Measurements from ENCODE around the gene PCDHAC2. TPM values are rescaled to one million over a fixed set of nuclear protein-coding genes. Genes with fewer than 3 reads are reported as not detected.

The PCDHAC2 gene
- total and polyA plus RNA-seq, 2 donors (not counting 3 experiments of a cell fraction or from before 2014, with no cell fraction given), result 1.00 to 1.2 TPM

- Histone ChIP-seq H2AFZ (ENCODE audit: low read depth, low read length) (no peak overlapping the region), H3K36me3 (ENCODE audit: control insufficient read depth in 2 of 2, extremely low read depth in 1 of 2, insufficient read depth in 2 of 2, low read length in 2 of 2) (no peaks in the 10 kb centered on the region), H3K9ac (replicated peaks; ENCODE audit: extremely low read depth, insufficient read depth, low read length) (no peak overlapping the region), H3K27ac (ENCODE audit: insufficient read depth, low read depth, low read length) (no peak overlapping the region), H3K27me3 (ENCODE audit: control insufficient read depth in 2 of 2, insufficient read depth in 2 of 2, low read length in 2 of 2) (no peaks in the 10 kb centered on the region), H3K4me2 (ENCODE audit: insufficient read depth, low read length) (no peak overlapping the region), H3K4me1 (ENCODE audit: control insufficient read depth, extremely low read depth, insufficient read depth, low read length) (peaks cover 6% of the 10 kb centered on the region), H3K9me1 (replicated peaks; ENCODE audit: control insufficient read depth, extremely low read depth, insufficient read depth, low read length) (no peaks in the 10 kb centered on the region), H3K4me3 (replicated peaks in 1 of 3; ENCODE audit: insufficient read depth in 1 of 3, low read depth in 1 of 3, low read length in 3 of 3) (no peak overlapping the region), H3K79me2 (ENCODE audit: control insufficient read depth, insufficient read depth, low read length) (no peaks in the 10 kb centered on the region), H4K20me1 (replicated peaks; ENCODE audit: control insufficient read depth, extremely low read depth, insufficient read depth, low read length) (no peaks in the 10 kb centered on the region), H3K9me3 (replicated peaks; ENCODE audit: control insufficient read depth, insufficient read depth, low read length) (no peaks in the 10 kb centered on the region)
- TF ChIP-seq MAX (IDR thresholded peaks at IDR 0.05; ENCODE audit: insufficient read depth, insufficient read length) (no peak), POLR2A (IDR thresholded peaks at IDR 0.05; ENCODE audit: low read depth, low read length) (no peak), GATA2 (IDR thresholded peaks at IDR 0.05; ENCODE audit: insufficient read depth, insufficient read length, low read depth, low read length) (no peak), POLR2AphosphoS5 (IDR thresholded peaks at IDR 0.05; ENCODE audit: insufficient read depth, low read depth, low read length) (no peak), JUN (IDR thresholded peaks at IDR 0.05; ENCODE audit: borderline replicate concordance, insufficient read depth, insufficient read length, low read depth) (no peak), CTCF (IDR thresholded peaks at IDR 0.05; ENCODE audit: extremely low read depth in 1 of 2, insufficient read depth in 1 of 2, low read depth in 1 of 2, low read length in 2 of 2) (no peak), EZH2 (IDR thresholded peaks at IDR 0.05; ENCODE audit: borderline replicate concordance, low read depth, low read length, severe bottlenecking) (no peak)
- no TSS peak for BruUV-seq (replicated peaks)
- ChIA-PET CTCF (no interaction called here), POLR2A (no interaction called here)
- DNase-seq (ENCODE audit: low read depth, low spot score) (no peak), FAIRE-seq (no peak)
- dilution Hi-C loops (cut with MboI; ENCODE audit: extremely low pct_ligation_motif_present, low sequenced_read_pairs), result no loop called here
- intact Hi-C loops (cut with micrococcal nuclease), result no loop called here
Measured at GRCh38 chr5:141003031-141003430, 36.8 kb downstream of the PCDHAC2 start.
